Gastroesophageal sphincter (tissue), 3 donors: ENCODE measurements around the gene ABCA4.

ENCODE experiments used
- CTCF ChIP-seq, 4 experiments: fragments of 200-600 bp in 2 of 4; fragments of 450-650 bp in 2 of 4; sonication (generic) in 1 of 4; IDR thresholded peaks; one replicate each; pipeline ENCODE4 v1.5.1; 2017 to 2019; ENCODE audit warnings: antibody characterized with exemption in 4 of 4, mild to moderate bottlenecking in 2 of 4, moderate library complexity in 2 of 4
- EP300 ChIP-seq: sonication (generic); formaldehyde crosslinking; IDR thresholded peaks from one replicate; pipeline ENCODE4 v1.6.1; 2017; ENCODE audit warnings: antibody characterized with exemption, mild to moderate bottlenecking
- POLR2A ChIP-seq, 2 donors: fragments of 450-650 bp; IDR thresholded peaks; one replicate each; pipeline ENCODE4 v1.6.1; 2017; ENCODE audit warnings: antibody characterized with exemption in 2 of 2, mild to moderate bottlenecking in 2 of 2, moderate library complexity in 1 of 2
- POLR2AphosphoS5 ChIP-seq: sonication (generic); formaldehyde crosslinking; IDR thresholded peaks from one replicate; pipeline ENCODE4 v1.6.1; 2017; ENCODE audit warnings: antibody characterized with exemption

GRCh38 chr1:93979718-93980319, 141.1 kb downstream of the ABCA4 start:
- TF ChIP-seq EP300: no peak
- no peak for TF ChIP-seq CTCF (IDR thresholded peaks at IDR 0.05)
- no peak for TF ChIP-seq POLR2A (IDR thresholded peaks at IDR 0.05)
- peak; percentile 91 for TF ChIP-seq POLR2AphosphoS5
